Activated CD4-positive, alpha-beta T cell treated with anti-CD3 and anti-CD28 coated beads, Interleukin-2, amount 50 U/mL, for 16 hours (primary cell): ENCODE measurements around the gene SOCS1.

Experiments used
- DNase-seq: peaks from one replicate; pipeline ENCODE4 v3.0.0-alpha.2; 2020

SOCS1 gene

DNA sequence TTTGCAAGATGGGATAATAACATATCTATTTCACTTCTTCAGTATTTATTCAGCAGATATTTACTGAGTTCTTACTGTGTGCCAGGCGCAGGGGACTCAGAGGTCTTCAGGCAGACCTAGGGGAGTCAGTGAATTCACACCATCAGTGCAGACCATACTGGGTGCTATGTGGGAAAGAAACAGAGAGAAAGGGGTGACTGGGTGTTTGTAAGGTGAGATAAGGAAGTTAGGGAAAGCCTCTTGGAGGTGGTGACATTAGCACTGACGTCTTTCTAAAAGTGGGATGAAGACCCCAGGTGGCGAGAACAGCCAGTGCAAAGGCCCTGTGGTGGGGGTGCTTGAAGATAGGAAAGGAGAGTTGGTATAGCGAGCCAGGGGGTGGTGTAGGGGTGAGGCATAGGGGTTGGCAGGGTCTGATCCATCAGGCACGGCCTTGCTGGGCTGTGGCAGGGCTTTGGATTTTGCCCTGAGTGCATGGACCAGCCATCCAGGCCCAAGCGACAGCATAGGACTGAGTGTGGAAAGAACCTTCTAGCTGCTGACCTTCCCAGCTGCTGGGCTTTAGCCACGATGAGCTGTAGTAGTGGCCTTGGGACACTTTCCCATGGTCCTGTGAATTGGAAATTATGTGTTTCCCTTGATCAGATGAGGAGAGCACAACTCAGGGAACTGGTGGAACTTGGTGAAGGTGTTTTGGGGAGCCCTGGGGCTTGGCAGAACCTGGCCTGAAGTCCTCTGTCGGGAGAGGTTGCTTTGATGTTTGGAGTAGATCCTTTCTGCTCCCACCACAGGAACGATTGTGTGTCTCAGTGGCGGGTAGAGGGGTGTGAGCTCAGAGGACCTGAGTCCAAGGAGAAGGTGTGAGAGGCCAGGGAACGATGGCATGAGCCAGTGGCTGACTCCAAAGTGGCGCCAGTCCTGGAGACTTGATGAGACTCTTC, 3.9 kb upstream of the SOCS1 start:
- no peak for DNase-seq

DNA sequence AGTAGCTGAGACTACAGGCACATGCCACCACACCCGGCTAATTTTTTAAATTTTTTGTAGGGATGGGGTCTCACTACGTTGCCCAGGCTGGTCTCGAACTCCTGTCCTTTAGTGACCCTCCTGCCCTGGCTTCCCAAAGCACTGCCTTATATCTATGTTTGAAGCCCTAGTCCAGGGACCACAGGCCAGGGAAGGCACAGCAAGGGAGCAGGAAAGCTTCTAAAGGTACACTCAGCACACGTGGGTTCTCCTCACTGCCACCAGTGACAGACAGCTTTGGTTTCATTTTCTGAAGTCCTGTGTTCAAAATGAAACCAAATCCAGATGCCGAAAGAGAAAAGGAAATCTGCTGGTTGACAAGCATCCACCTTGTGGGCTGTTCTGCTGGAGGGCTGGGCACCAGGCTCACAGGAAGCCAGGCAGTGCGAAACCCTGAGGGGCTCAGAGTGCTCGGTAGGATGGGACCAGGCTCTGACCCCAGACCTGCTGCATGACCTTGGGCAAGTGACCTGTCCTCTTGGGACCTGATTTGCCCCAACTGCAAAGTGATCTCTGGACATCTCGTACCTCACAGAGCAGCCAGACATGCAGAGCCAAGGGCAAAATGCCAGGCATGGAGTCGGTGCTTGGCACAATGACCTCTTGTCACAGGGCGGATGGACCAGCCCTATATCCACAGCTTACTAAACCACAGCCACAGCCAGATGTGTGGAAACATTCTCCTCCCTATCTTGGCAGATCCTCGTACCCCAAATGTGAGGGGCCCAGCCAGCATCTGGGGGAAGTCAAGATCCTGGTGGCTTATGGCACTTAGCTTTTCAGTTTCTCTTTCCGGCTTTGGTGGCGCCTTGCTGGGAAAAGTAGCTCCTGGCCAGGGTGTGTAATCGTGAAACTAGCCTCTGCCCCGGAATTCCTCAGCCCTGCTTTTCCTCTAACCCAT, 2.8 kb upstream of the SOCS1 start:
- peak; percentile 83 for DNase-seq

DNA sequence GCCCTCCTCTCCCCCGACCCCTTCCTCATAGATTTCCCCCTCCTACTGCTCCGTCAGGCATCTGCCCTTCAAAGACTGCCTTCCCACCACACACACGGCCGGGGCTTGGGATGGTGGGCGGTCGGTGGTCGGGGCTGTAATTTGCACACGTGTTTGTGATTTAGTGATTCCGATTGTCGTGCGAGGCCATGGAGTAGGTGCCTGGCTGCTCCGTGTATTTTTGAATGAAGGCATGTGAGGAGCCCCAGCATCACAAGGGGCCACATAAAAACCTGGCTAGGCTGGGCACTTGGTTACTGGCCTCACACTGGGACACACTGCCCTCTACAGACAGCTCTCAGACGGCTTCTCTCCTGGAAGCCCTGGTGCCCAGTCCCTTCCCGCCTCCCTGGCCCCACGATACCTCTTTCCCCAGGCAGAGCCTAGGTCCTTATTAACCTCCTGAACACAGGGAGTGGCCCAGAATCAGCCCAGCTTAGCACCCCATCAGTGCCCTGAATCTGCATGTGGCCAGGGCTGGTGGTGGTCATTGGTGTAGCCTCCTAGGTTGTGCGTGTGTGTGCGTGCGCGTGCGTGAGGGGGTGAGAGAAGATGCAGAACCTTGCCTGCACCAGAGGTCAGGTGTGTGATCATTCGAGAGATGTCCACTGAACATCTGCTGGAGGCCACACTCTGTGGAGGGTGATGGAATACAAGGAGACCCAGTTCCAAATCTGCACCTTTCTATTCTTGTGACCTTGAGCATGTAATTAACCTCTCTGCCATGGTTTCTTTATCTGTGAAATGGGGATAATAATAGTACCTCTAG, 1.3 kb upstream of the SOCS1 start:
- peak; percentile 80 for DNase-seq

DNA sequence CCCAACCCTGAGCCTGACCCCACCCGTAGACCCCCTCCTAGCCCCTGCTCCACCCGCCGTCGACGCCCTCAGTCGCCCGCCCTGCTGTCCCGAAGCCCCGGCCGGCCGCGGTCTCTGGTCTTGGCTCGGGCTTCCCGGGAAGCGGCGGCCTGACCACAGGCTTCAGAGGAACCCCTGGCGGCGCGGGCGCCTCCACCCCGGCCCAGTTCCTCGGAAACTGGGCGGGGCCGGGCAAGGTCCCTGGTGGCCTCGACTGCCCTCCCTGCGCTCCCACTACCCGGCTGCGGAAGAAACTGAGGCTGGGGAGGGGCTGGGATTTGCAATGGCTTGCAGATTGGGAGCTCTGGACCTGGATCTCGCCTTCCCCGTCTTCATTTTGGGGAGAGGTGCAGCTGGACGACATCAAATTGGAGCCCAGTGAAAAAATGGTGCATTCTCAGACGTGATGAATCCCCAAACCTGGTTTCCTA, 692 bp upstream of the SOCS1 start:
- DNase-seq: peak; percentile 27

DNA sequence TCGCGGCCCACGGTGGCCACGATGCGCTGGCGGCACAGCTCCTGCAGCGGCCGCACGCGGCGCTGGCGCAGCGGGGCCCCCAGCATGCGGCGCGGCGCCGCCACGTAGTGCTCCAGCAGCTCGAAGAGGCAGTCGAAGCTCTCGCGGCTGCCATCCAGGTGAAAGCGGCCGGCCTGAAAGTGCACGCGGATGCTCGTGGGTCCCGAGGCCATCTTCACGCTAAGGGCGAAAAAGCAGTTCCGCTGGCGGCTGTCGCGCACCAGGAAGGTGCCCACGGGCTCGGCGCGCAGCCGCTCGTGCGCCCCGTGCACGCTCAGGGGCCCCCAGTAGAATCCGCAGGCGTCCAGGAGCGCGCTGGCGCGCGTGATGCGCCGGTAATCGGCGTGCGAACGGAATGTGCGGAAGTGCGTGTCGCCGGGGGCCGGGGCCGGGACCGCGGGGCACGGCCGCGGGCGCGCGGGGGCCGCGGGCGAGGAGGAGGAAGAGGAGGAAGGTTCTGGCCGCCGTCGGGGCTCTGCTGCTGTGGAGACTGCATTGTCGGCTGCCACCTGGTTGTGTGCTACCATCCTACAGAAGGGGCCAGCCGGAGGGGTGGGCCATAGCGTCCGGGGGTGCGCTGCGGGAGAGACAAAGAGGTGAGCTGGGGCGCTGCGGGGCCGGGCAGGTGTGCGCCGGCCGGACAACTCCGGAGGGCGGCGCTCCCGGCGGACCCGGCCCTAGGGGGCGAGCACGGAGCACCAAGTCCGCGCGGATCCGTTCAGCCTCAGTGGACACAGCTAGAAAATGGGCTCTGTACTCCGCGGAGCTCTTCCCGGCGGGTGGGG, 879 bp downstream of the SOCS1 start:
- DNase-seq: peak; percentile 66

DNA sequence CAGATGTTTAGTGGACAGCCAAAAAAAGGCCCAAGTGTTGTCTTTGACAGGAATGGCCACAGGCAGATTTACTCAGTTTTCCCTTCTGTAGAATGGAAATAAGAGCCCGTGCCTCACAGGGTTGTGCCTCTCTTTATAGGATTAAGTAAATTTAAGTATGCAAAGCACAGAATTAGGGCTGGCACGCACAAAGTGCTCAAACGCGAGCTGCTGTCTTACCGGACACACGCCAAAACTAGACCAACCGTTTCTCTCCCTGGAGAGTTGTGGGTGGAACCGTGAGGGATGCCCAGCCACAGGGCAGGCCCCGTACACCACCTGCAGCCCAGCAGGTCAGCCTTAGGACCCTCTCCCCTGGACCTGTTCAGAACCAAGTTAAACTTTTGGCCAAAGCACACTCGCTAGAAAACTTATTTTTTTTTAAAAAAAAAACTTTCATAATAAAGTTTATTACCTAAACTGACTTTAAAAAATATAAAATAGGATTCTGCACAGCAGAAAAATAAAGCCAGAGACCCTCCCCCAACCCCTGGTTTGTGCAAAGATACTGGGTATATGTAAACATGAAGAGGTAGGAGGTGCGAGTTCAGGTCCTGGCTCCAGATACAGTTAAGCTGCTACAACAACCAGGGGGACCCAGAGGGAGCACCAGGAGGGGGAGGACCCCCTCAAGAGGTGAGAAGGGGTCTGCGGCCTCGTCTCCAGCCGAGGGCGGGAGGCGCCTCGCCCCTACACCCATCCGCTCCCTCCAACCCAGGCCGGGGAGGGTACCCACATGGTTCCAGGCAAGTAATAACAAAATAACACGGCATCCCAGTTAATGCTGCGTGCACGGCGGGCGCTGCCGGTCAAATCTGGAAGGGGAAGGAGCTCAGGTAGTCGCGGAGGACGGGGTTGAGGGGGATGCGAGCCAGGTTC, 1.8 kb downstream of the SOCS1 start:
- peak; percentile 36 for DNase-seq

DNA sequence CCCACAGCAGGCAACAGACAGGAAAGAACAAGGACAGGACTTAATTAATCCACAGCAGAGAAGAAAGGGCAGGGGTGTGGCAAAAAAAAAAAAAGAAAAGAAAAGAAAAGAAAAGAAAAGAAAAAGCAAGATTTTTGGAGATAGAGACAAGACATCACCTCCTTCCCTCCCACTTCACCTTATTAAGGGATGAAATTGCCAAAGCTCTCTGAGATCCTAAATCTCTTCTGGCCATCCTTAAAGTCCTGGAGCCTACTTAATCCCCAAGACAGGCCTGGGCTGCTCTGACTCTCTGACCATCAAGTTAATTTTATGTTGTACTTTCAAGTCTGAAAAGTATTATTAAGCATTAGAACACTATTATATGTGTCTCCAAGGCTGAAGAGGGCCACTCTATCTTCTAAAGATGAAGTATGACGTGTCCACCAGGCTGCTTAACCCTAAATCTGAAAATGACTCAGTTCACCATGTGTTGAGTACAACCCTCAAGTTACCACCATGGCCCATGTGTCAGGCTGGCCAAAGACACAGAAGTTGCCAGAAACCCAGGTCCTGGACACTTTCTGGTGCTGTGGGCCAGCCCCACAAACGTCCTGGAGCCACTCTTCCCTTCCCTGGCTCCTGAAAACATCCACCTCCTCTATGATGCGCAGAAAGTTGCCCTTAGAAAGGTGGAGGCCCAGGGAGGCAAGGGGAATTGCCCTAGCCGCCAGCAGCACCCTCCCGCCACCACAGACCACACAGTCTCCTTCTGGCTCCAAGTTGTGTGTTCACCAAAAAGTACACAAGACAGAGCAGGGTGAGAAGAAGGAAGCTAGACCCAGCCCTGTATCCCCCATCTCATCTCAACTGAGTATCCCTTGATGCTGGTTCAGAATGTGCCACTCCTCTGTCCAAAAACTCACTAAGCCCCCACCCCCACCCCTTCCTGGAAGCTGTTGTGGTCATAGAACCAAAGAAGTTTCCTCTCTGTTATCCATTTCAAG, 2.7 kb downstream of the SOCS1 start:
- peak; percentile 84 for DNase-seq

DNA sequence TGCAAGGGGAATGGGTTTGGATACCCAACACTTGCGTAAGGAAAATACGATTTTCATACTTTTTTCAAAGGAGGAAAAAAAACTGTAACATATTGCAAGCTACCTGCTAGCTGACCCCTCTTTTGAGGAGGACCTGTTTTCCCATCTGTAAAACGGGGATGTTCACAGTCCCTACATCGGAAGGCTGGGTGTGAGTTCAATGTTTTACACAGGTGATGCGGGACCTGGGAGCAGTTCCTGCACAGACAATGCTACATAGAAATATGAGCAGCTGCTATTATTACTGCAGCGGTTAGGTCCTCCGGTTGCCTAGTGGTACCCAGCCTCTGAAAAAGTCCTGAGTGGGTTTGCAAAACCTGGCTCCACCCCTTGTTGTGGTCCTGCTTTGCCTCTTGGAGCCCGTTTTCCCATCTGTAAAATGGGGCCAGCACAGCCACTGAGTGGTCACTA, 3.5 kb downstream of the SOCS1 start:
- peak; percentile 35 for DNase-seq

DNA sequence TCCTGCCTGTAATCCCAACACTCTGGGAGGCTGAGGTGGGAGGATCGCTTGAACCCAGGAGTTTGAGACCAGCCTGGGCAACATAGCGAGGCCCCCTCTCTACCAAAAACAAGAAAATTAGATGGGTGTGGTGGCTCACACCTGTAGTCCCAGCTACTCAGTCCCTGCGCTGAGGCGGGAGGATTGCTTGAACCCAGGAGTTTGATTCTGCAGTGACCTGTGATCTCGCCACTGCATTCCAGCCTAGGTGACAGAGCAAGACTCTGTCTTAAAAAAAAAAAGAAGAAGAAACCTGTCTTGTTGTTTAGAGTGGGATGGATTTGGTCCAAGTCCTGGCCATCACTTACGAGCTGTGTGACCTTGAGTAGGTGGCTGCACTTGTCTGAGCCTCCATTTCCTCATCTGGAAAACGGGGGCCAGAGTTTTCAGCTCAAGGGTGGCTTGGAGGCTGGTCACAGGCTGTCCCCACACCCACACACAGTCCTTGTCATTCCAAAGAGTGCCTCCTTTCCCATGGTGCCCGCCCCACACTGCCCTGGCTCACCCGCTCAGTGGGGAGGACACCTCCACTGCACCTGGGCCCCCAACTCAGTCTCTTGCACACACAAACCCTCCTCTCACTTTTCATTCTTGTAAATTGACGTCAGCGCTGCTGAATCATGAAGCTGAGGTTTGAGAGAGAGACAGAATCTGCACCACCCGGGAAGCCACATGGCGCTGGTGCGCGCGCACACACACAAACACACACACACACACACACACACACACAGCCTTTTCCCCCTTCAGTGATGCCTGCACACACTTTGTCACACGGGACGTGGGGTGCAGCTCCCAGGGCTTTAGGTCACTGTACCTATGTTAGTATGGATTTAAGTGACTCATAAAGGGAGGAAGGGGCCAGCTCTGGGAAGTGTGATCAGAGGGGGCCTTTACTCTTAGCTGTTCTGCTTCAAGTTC, 4.2 kb downstream of the SOCS1 start:
- peak; percentile 91 for DNase-seq

DNA sequence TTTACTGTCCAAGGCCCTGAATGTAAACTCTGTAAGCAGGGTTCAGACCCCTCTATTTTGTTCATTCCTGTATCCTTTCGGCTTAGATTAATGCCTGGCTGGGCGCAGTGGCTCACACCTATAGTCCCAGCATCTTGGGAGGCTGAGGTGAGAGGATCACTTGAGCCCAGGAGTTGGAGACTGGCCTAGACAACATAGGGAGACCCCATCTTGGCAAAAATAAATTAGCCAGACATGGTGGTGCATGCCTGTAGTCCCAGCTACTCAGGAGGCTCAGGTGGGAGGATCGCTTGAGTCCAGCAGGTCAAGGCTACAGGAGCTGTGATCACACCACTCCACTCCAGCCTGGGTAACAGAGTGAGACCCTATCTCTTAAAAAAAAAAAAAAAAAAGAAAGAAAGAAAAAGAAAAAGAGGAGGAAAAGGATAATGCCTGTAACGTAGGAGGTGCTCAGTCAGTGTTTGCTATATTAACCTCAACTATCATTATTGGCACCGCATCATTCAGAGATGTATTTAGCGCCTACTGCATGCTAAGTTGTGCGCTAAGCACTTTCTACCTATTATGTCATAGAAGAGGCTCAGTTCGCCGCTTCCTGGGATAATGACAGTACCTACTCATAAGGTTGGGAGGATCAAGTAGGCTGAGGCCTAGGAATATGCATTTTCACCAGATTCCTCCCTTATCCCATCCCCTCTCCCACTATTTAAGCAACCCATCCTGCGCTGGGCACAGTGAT, 5.0 kb downstream of the SOCS1 start:
- DNase-seq: peak; percentile 17

DNA sequence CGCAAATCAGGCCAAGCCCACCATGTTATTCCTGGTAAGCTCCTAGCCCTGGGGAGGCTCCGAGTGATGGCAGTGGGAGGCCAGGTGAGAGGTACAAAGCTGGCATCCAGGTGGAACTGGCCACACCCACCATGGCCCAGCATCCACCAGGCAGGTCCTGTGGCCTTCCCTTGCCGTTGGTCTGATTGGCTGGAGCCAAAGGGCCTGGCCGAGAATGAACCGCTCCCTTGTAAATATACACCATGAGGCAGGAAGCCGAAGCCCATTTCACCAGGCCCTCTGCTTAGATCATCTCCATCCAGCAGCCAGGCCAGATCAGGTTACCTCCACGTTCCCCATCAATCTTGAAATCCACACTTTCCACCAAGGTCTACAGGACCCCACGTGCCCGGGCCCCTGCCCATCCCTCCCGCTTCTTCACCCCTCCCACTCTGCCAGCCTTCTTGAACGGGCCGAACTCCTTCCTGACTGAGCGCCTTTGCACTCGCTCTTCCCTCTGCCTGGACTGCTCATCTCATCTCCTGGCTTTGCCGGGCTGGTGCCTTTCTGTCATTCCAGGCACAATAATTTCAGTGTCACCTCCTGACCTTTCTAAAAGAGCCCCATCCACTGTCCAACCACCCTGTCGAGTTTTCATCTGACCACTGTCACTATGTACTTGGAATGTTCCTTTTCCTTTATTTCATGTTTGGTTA, 5.8 kb downstream of the SOCS1 start:
- DNase-seq: peak; percentile 24

DNA sequence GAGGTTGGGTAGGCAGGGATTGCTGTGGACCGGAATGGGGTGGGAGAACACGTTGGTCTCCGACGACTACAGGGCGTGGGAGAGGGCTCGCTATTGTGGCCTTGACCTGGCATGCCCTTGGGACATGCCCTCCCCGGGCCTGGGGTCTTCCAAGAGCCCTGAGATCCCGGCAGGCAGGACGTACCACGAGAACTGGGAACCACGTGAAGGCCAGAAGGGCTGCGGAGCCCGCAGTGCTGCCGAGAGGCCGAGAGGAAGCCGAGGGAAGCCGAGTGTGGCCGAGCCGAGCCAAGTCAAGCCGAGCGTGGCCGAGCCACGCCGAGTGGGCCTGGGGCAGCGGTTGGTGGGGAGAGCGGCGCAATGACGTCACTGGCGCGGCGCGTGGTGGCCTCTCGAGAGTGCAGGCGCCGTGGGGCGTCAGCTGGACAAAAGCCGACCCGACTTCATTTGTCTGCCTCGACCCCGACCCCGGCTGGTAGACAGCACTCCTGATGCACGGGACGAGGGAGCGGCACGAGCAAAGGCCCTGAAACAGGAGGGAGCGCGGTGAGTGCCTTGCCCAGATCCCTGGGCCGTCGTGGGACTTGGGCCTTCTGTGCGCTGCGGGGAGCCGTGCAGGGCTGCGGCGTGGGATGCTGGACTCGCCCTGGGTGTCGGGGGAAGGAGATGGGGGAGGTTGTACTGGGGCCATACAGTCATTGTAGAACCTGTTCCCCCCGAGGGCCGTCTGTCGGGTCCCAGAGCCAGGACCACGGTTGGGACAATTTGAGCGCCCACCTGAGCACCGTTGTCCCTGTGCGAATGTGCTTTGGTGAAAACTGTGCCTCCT, 6.6 kb downstream of the SOCS1 start:
- no peak for DNase-seq

DNA sequence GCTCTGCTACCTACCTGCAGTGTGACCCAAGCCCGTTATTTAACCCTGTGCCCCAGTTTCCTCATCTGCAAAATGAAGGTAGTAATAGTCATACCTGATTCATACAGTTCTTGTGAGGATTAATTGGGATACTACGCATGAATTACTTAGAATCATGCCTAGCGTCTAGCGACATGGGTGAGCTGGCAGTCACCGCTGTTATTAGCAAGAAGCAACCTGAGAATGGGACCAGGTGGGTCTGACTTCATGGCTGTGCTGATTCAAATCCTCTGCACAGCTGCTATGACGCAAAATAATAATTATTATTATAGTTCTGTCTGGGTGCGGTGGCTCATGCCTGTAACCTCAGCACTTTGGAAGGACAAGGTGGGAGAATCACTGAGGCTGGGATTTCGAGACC, 7.9 kb downstream of the SOCS1 start:
- no peak for DNase-seq

DNA sequence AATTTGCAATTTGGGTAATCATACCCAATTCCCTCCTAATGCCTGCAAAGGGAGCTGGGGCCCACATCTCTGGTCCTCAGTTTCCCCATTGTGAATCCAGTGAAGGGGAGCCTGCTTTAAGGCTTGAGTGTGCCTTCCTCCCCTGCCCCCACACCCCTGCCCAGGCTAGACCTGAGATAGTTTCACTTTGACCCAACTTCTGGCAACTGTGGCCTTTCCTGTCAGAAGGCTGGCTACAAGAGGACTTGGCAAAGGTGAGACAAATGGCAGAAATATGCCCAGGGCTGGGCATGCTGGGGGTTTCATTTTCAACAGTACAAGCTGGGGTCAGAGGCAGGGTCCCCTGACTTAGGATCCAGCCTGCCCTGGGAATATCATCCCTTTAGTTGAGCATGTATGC, 10.0 kb downstream of the SOCS1 start:
- peak; percentile 77 for DNase-seq

DNA sequence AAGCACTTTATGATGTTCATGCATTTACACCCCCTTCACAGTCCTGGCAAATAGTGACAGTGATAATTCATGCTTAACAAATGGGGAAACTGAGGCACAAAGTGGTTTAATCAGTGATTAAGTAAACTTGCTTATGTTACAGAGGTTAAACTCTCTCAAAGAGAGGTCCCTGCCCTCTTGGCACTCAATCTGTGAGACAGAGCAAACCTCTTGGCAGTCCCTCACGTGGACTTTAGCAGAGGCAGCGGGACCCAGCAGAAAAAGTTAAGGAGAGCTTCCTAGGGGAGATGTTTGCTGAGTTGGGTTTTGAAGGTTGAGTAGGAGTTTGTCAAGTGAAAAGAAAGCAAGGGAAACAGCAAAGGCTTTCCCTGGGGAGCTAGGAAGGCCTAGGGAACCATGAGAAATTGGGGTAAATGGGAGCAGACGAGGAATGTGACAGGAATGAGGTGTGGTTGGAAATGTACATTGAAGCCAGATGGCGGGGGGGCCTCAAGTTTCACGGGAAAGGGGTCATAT, 10.7 kb downstream of the SOCS1 start:
- no peak for DNase-seq
